BLaER1 (cell line): ENCODE measurements around the gene ATG2B.
"Not testable (repeated sequence)": the region's sequence is repeated elsewhere in the genome, so short reads cannot be mapped to it uniquely, and the experiment has no call there.

ENCODE experiments used
- H3K27ac ChIP-seq: shearing (Covaris generic); formaldehyde crosslinking; 2 replicates; pipeline ENCODE4 v1.8.1; 2022
- H3K27me3 ChIP-seq: shearing (Covaris generic); formaldehyde crosslinking; 2 replicates; pipeline ENCODE4 v1.8.1; 2022
- H3K36me3 ChIP-seq: shearing (Covaris generic); formaldehyde crosslinking; 2 replicates; pipeline ENCODE4 v1.8.1; 2022
- H3K4me1 ChIP-seq: shearing (Covaris generic); formaldehyde crosslinking; 2 replicates; pipeline ENCODE4 v1.8.1; 2022
- H3K4me2 ChIP-seq: shearing (Covaris generic); formaldehyde crosslinking; 2 replicates; pipeline ENCODE4 v1.8.1; 2022
- H3K4me3 ChIP-seq: shearing (Covaris generic); formaldehyde crosslinking; 2 replicates; pipeline ENCODE4 v1.8.1; 2022
- H3K9ac ChIP-seq: shearing (Covaris generic); formaldehyde crosslinking; 2 replicates; pipeline ENCODE4 v1.8.1; 2022
- H3K9me3 ChIP-seq: shearing (Covaris generic); formaldehyde crosslinking; 2 replicates; pipeline ENCODE4 v1.8.1; 2022
- H4K20me1 ChIP-seq: shearing (Covaris generic); formaldehyde crosslinking; 2 replicates; pipeline ENCODE4 v1.8.1; 2022
- Cebpa-rat ChIP-seq: shearing (Covaris generic); IDR thresholded peaks from 2 replicates; pipeline ENCODE4 v1.8.1; 2022

The ATG2B gene

GRCh38 chr14:96359959-96360358 is 3.2 kb downstream of the ATG2B start:
- Histone ChIP-seq H3K27ac (no peak overlapping the region), H3K4me1 (peaks cover 29% of the 10 kb centered on the region), H3K9ac (no peak overlapping the region), H3K4me2 (no peak overlapping the region), H4K20me1 (peaks cover 70% of the 10 kb centered on the region), H3K4me3 (no peak overlapping the region), H3K27me3 (no peaks in the 10 kb centered on the region), H3K36me3 (peaks cover 7% of the 10 kb centered on the region; the same call in 1 of the 2 replicates), H3K9me3 (no peaks in the 10 kb centered on the region)
- TF ChIP-seq Cebpa-rat = no peak

GRCh38 chr14:96357216-96357615 is 5.9 kb downstream of the ATG2B start:
- H4K20me1 ChIP-seq = peaks cover 74% of the 10 kb centered on the region
- H3K36me3 ChIP-seq = peaks cover 17% of the 10 kb centered on the region; the same call in 1 of the 2 replicates
- no peaks in the 10 kb centered on the region for H3K27me3 ChIP-seq
- H3K9me3 ChIP-seq = 0 out of 2 replicates have a peak, but pooled peaks cover 3% of the 10 kb centered on the region
- no peak overlapping the region for H3K4me3 ChIP-seq
- H3K9ac ChIP-seq = no peak overlapping the region
- H3K4me2 ChIP-seq = no peak overlapping the region
- peaks cover 18% of the 10 kb centered on the region for H3K4me1 ChIP-seq
- TF ChIP-seq Cebpa-rat = no peak
- no peak overlapping the region for H3K27ac ChIP-seq

GRCh38 chr14:96354246-96354645 is 8.9 kb downstream of the ATG2B start:
- Histone ChIP-seq H3K36me3 (peaks cover 17% of the 10 kb centered on the region; the same call in 1 of the 2 replicates), H3K27me3 (no peaks in the 10 kb centered on the region), H3K9ac (no peak overlapping the region), H3K4me2 (no peak overlapping the region), H3K4me3 (no peak overlapping the region), H4K20me1 (peaks cover 71% of the 10 kb centered on the region), H3K9me3 (0 out of 2 replicates have a peak, but pooled peaks cover 3% of the 10 kb centered on the region), H3K27ac (no peak overlapping the region), H3K4me1 (no peaks in the 10 kb centered on the region)
- TF ChIP-seq Cebpa-rat = no peak

- Histone ChIP-seq H3K9me3 (0 out of 2 replicates have a peak, but pooled peaks cover 3% of the 10 kb centered on the region), H3K27me3 (no peaks in the 10 kb centered on the region), H4K20me1 (peaks cover 67% of the 10 kb centered on the region), H3K27ac (no peak overlapping the region), H3K36me3 (peaks cover 14% of the 10 kb centered on the region; the same call in 1 of the 2 replicates), H3K4me2 (no peak overlapping the region), H3K9ac (no peak overlapping the region), H3K4me1 (no peaks in the 10 kb centered on the region), H3K4me3 (no peak overlapping the region)
- TF ChIP-seq Cebpa-rat = no peak
These were observed 10.4 kb downstream of the ATG2B start for GRCh38 chr14:96352708-96353107.

- Histone ChIP-seq H4K20me1 (peaks cover 71% of the 10 kb centered on the region), H3K4me3 (no peak overlapping the region), H3K9me3 (0 out of 2 replicates have a peak, but pooled peaks cover 3% of the 10 kb centered on the region), H3K4me2 (no peak overlapping the region), H3K36me3 (peaks cover 14% of the 10 kb centered on the region; the same call in 1 of the 2 replicates), H3K27ac (no peak overlapping the region), H3K4me1 (no peaks in the 10 kb centered on the region), H3K27me3 (no peaks in the 10 kb centered on the region), H3K9ac (no peak overlapping the region)
- TF ChIP-seq Cebpa-rat = no peak
These were observed 11.2 kb downstream of the ATG2B start for GRCh38 chr14:96351986-96352385.

- Histone ChIP-seq H3K4me1 (no peaks in the 10 kb centered on the region), H3K36me3 (peaks cover 5% of the 10 kb centered on the region; the same call in 1 of the 2 replicates), H3K9ac (no peak overlapping the region), H3K4me2 (no peak overlapping the region), H4K20me1 (peaks cover 62% of the 10 kb centered on the region), H3K4me3 (no peak overlapping the region), H3K27me3 (no peaks in the 10 kb centered on the region), H3K9me3 (0 out of 2 replicates have a peak, but pooled peaks cover 3% of the 10 kb centered on the region), H3K27ac (no peak overlapping the region)
- no peak for TF ChIP-seq Cebpa-rat
These were observed 13.7 kb downstream of the ATG2B start for GRCh38 chr14:96349286-96350075.

- H3K4me1 ChIP-seq, H3K36me3 ChIP-seq, H3K9me3 ChIP-seq, H3K4me2 ChIP-seq, H3K4me3 ChIP-seq, H3K27ac ChIP-seq, H3K27me3 ChIP-seq, H3K9ac ChIP-seq: not testable (repeated sequence)
- peaks cover 50% of the 10 kb centered on the region for H4K20me1 ChIP-seq
These were observed 15.2 kb downstream of the ATG2B start for GRCh38 chr14:96347957-96348356.

- Histone ChIP-seq H3K9ac (no peak overlapping the region), H3K4me2 (no peak overlapping the region), H3K27ac (no peak overlapping the region), H4K20me1 (peaks cover 30% of the 10 kb centered on the region; the same call in 1 of the 2 replicates), H3K36me3 (peaks cover 11% of the 10 kb centered on the region), H3K4me3 (no peak overlapping the region), H3K9me3 (no peaks in the 10 kb centered on the region), H3K27me3 (no peaks in the 10 kb centered on the region), H3K4me1 (no peaks in the 10 kb centered on the region)
- no peak for TF ChIP-seq Cebpa-rat
These were observed 17.5 kb downstream of the ATG2B start for GRCh38 chr14:96345669-96346068.

- no peaks in the 10 kb centered on the region; the same call in 1 of the 2 replicates for H3K9me3 ChIP-seq
- no peak for TF ChIP-seq Cebpa-rat
- 0 out of 2 replicates have a peak, but pooled peaks cover 2% of the 10 kb centered on the region for H4K20me1 ChIP-seq
- H3K27ac ChIP-seq = no peak overlapping the region
- H3K36me3 ChIP-seq = peaks cover 46% of the 10 kb centered on the region
- no peaks in the 10 kb centered on the region for H3K4me1 ChIP-seq
- no peak overlapping the region for H3K4me2 ChIP-seq
- no peak overlapping the region for H3K9ac ChIP-seq
- no peaks in the 10 kb centered on the region for H3K27me3 ChIP-seq
- H3K4me3 ChIP-seq = no peak overlapping the region
These were observed 21.8 kb downstream of the ATG2B start for GRCh38 chr14:96341323-96341722.

GRCh38 chr14:96338551-96338950 is 24.6 kb downstream of the ATG2B start:
- Histone ChIP-seq H3K9me3 (no peaks in the 10 kb centered on the region; the same call in 1 of the 2 replicates), H4K20me1 (no peaks in the 10 kb centered on the region), H3K27ac (no peak overlapping the region), H3K4me2 (no peak overlapping the region), H3K27me3 (no peaks in the 10 kb centered on the region), H3K4me3 (no peak overlapping the region), H3K36me3 (peaks cover 50% of the 10 kb centered on the region), H3K4me1 (no peaks in the 10 kb centered on the region), H3K9ac (no peak overlapping the region)
- no peak for TF ChIP-seq Cebpa-rat
